PC-9 (cell line): ENCODE results near the gene EPHA3. TPM values are rescaled to one million over a fixed set of nuclear protein-coding genes. Genes with fewer than 3 reads are reported as not detected.

Source experiments
- BruUV-seq: library from RNA; stranded (reverse); fragments of 400-500 nt; replicated peaks from 2 replicates; lab custom pipeline; 2021; lab: Mats Ljungman, UMichigan
- CTCF ChIA-PET: fragments of 300-600 bp; sonication (Branson Sonifier 250); formaldehyde crosslinking; loops from one replicate; lab custom pipeline; 2022; ENCODE audit warnings: antibody characterized with exemption; lab: Charles Lee
- POLR2A ChIA-PET: fragments of 300-600 bp; sonication (Branson Sonifier 250); formaldehyde crosslinking; loops from one replicate; lab custom pipeline; 2022; ENCODE audit warnings: antibody characterized with exemption; ENCODE audit not compliant: unreplicated experiment; lab: Charles Lee
- DNase-seq, 2 experiments: peaks; one replicate each; pipeline versions ENCODE4 v3.0.0 to v3.0.0-alpha.2; 2015 to 2022; ENCODE audit warnings: mixed read lengths in 1 of 2
- H2AFZ ChIP-seq: fragments of 200-600 bp; sonication (generic); 2 replicates; pipeline ENCODE4 v1.8.1; 2017; ENCODE audit warnings: antibody characterized with exemption
- H3F3A ChIP-seq: fragments of 200-600 bp; sonication (generic); 2 replicates; pipeline ENCODE4 v1.8.1; 2017; ENCODE audit warnings: antibody characterized with exemption, mild to moderate bottlenecking, low read depth; ENCODE audit not compliant: insufficient read depth
- H3K27ac ChIP-seq: fragments of 200-600 bp; sonication (generic); 2 replicates; pipeline ENCODE4 v1.6.1; 2016; ENCODE audit warnings: mixed run types
- H3K27me3 ChIP-seq: fragments of 200-600 bp; sonication (generic); 2 replicates; pipeline ENCODE4 v1.6.1; 2016; ENCODE audit warnings: low read depth, mixed run types; ENCODE audit not compliant: insufficient read depth
- H3K36me3 ChIP-seq: fragments of 200-600 bp; sonication (generic); 2 replicates; pipeline ENCODE4 v1.6.1; 2016; ENCODE audit warnings: low read depth, mixed run types
- H3K4me1 ChIP-seq: fragments of 200-600 bp; sonication (generic); replicated peaks from 2 replicates; pipeline ENCODE4 v1.6.1; 2016; ENCODE audit warnings: mixed run types; ENCODE audit not compliant: insufficient read depth
- H3K4me2 ChIP-seq: fragments of 200-600 bp; sonication (generic); 2 replicates; pipeline ENCODE4 v1.6.1; 2017; ENCODE audit warnings: mixed run types
- H3K4me3 ChIP-seq: fragments of 200-600 bp; sonication (generic); 2 replicates; pipeline ENCODE4 v1.6.1; 2016; ENCODE audit warnings: mixed run types
- H3K79me2 ChIP-seq: fragments of 200-600 bp; sonication (generic); 2 replicates; pipeline ENCODE4 v1.6.1; 2017; ENCODE audit warnings: low read depth, mixed run types
- H3K9me2 ChIP-seq: fragments of 200-600 bp; sonication (generic); 2 replicates; pipeline ENCODE4 v1.8.1; 2017; ENCODE audit warnings: mild to moderate bottlenecking; ENCODE audit not compliant: insufficient read depth
- H3K9me3 ChIP-seq: fragments of 200-600 bp; sonication (generic); 2 replicates; pipeline ENCODE4 v1.8.1; 2016; ENCODE audit warnings: low read depth; ENCODE audit not compliant: insufficient read depth
- H4K20me1 ChIP-seq: fragments of 200-600 bp; sonication (generic); 2 replicates; pipeline ENCODE4 v1.8.1; 2017; ENCODE audit not compliant: insufficient read depth
- CTCF ChIP-seq: fragments of 200-600 bp; sonication (generic); conservative IDR thresholded peaks from 2 replicates; pipeline ENCODE4 v1.6.1; 2017; ENCODE audit warnings: mixed run types, antibody characterized with exemption, mild to moderate bottlenecking, moderate library complexity
- EZH2 ChIP-seq: fragments of 200-600 bp; sonication (generic); IDR thresholded peaks from 2 replicates; pipeline ENCODE4 v1.8.0; 2017; ENCODE audit warnings: antibody characterized with exemption, low read depth
- intact Hi-C: fragments of 100-400 bp; cut with micrococcal nuclease; formaldehyde crosslinking; loops from one replicate; pipeline ENCODE4 v1.10.0; 2022; ENCODE audit not compliant: unreplicated experiment
- total RNA-seq: library from RNA; stranded (reverse); gene quantifications from 2 replicates; pipeline ENCODE4 v1.2.3, GENCODE V29; 2021

EPHA3 gene
- total RNA-seq, 1 experiment from 2014 or later = not detected

DNA sequence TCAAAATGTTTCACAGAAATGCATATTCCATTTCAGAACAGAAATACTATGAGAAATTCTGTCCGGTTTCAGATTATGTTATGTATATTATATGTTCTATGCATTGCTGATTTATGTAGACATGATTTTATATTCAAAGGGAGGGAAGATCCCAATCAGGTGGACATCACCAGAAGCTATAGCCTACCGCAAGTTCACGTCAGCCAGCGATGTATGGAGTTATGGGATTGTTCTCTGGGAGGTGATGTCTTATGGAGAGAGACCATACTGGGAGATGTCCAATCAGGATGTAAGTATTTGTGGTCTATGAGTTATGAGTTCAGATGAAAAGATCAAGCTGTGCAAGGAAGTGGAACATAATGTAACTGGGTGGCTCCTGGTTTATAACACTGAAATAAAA lies 341.7 kb downstream of the EPHA3 start:
- DNase-seq = no peak
- BruUV-seq = no TSS peak
- ChIA-PET CTCF (no interaction called here), POLR2A (no interaction called here)
- no peaks in the 10 kb centered on the region for H3K9me2 ChIP-seq
- no peaks in the 10 kb centered on the region for H3K36me3 ChIP-seq
- no peaks in the 10 kb centered on the region for H3K27me3 ChIP-seq
- H3K4me3 ChIP-seq = no peak overlapping the region
- intact Hi-C loops = no loop called here
- no peaks in the 10 kb centered on the region for H4K20me1 ChIP-seq
- no peaks in the 10 kb centered on the region for H3K79me2 ChIP-seq
- H3K4me2 ChIP-seq = no peak overlapping the region
- H3F3A ChIP-seq = no peaks in the 10 kb centered on the region
- no peak overlapping the region for H2AFZ ChIP-seq
- no peaks in the 10 kb centered on the region for H3K4me1 ChIP-seq
- TF ChIP-seq EZH2 = no peak
- TF ChIP-seq CTCF = no peak
- no peak overlapping the region for H3K27ac ChIP-seq
- H3K9me3 ChIP-seq = no peaks in the 10 kb centered on the region

GRCh38 chr3:89452066-89452465 lies 344.6 kb downstream of the EPHA3 start:
- no peak for DNase-seq
- ChIA-PET CTCF (no interaction called here), POLR2A (no interaction called here)
- Histone ChIP-seq H3K27ac (no peak overlapping the region), H3K79me2 (no peaks in the 10 kb centered on the region), H3K36me3 (no peaks in the 10 kb centered on the region), H3F3A (no peaks in the 10 kb centered on the region), H3K9me3 (no peaks in the 10 kb centered on the region), H3K4me2 (no peak overlapping the region), H4K20me1 (no peaks in the 10 kb centered on the region), H3K9me2 (no peaks in the 10 kb centered on the region), H3K4me3 (no peak overlapping the region), H3K4me1 (no peaks in the 10 kb centered on the region), H3K27me3 (no peaks in the 10 kb centered on the region), H2AFZ (no peak overlapping the region)
- TF ChIP-seq CTCF = no peak
- no peak for TF ChIP-seq EZH2
- no TSS peak for BruUV-seq
- intact Hi-C loops = no loop called here

DNA sequence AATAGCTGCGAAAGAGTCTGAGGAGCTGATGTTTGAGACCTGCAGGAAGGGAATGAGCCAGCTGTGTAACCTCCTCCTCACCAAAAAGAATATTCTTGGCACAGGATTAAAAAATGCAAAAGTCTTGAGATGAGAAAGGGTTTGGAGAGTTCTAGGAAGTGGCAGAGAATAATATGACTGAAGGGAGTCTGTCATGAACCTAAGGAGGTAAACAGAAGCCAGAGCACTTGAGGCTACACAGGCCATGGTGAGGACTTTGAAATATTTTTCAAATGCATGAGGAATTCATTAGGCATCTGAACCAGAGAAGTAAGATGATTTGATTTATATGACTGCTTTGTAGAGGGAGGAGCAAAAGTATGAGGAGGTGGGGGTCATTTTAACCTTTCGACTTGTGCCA lies 347.8 kb downstream of the EPHA3 start:
- TF ChIP-seq EZH2 (no peak), CTCF (no peak)
- H3K9me2 ChIP-seq = no peaks in the 10 kb centered on the region

More for the DNA sequence above, 347.8 kb downstream of the EPHA3 start:
- ChIA-PET POLR2A (no interaction called here), CTCF (no interaction called here)
- Histone ChIP-seq H3K4me3 (no peak overlapping the region), H3K4me1 (no peaks in the 10 kb centered on the region), H3F3A (no peaks in the 10 kb centered on the region), H3K27ac (no peak overlapping the region), H3K9me3 (no peaks in the 10 kb centered on the region), H3K79me2 (no peaks in the 10 kb centered on the region), H4K20me1 (no peaks in the 10 kb centered on the region), H3K36me3 (no peaks in the 10 kb centered on the region), H3K27me3 (no peaks in the 10 kb centered on the region), H2AFZ (no peak overlapping the region), H3K4me2 (no peak overlapping the region)
- BruUV-seq = no TSS peak
- DNase-seq = no peak
- intact Hi-C loops = no loop called here
